Suprapubic skin (tissue), 3 donors: ENCODE results near the gene MPV17L.

Experiments used
- CTCF ChIP-seq, 2 donors: fragments of 200-600 bp in 1 of 2; fragments of 450-650 bp in 1 of 2; sonication (generic) in 1 of 2; IDR thresholded peaks; one replicate each; pipeline ENCODE4 v1.5.1; 2016 to 2019; ENCODE audit warnings: antibody characterized with exemption in 2 of 2, mild to moderate bottlenecking in 1 of 2, moderate library complexity in 1 of 2
- EP300 ChIP-seq: sonication (generic); formaldehyde crosslinking; IDR thresholded peaks from one replicate; pipeline ENCODE4 v1.6.1; 2017; ENCODE audit warnings: antibody characterized with exemption
- POLR2A ChIP-seq, 2 donors: fragments of 450-650 bp; IDR thresholded peaks; one replicate each; pipeline ENCODE4 v1.6.1; 2017; ENCODE audit warnings: antibody characterized with exemption in 2 of 2, mild to moderate bottlenecking in 2 of 2, moderate library complexity in 2 of 2

DNA sequence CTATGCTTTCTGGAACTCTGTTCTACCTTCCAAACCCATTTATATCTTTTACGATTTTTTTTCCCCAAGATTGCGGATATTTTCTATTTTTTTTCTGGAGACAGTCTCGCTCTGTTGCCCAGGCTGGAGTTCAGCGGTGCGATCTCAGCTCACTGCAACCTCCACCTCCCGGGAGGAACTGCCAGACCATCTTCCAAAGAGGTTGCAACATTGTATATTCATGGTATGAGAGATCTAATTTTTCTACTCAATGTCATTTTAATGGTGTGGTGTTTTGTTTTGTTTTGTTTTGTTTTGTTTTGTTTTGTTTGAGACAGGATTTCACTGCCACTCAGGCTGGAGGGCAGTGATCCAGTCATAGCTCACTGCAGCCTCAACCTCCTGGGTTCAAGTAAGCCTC lies 30.3 kb downstream of the MPV17L start:
- TF ChIP-seq POLR2A (IDR thresholded peaks at IDR 0.05) (no peak), CTCF (IDR thresholded peaks at IDR 0.05) (no peak), EP300 (no peak)
